PFSK-1 (cell line): ENCODE results near the gene MGMT.

ENCODE experiments used
- POLR2AphosphoS5 ChIP-seq: IDR thresholded peaks from 2 replicates; pipeline ENCODE4 v1.6.1; 2012; ENCODE audit warnings: low read depth, mild to moderate bottlenecking, control low read depth, low read length, moderate library complexity
- TF ChIP-seq, protein P1 (sequence below), 2 experiments: IDR thresholded peaks; 2 replicates each; pipeline versions ENCODE4 v1.6.1 to v1.8.0; 2011 to 2012; ENCODE audit warnings: low read depth in 2 of 2, low read length in 2 of 2, control low read depth in 1 of 2, inconsistent platforms in 1 of 2, mild to moderate bottlenecking in 1 of 2, moderate library complexity in 1 of 2; ENCODE audit not compliant: insufficient read depth in 1 of 2

DNA sequence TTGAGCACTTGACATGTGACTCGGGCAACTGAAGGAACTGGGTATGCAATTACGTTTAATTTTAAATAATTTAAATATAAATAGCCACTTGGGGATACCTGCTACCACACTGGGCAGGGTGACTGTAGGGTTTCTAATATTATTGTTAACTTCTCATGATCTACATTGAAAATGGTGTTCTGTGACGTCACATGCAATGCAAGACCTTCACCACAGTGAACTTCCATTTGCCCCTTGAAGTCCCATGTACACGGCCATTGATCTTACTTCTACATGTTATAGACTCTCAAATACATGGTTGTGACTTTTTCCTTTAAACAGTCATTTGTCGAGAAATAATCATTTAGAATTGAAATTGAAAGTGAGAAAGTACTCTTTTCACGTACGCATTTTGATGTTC is 154.0 kb downstream of the MGMT start:
- TF ChIP-seq, protein P1, sequence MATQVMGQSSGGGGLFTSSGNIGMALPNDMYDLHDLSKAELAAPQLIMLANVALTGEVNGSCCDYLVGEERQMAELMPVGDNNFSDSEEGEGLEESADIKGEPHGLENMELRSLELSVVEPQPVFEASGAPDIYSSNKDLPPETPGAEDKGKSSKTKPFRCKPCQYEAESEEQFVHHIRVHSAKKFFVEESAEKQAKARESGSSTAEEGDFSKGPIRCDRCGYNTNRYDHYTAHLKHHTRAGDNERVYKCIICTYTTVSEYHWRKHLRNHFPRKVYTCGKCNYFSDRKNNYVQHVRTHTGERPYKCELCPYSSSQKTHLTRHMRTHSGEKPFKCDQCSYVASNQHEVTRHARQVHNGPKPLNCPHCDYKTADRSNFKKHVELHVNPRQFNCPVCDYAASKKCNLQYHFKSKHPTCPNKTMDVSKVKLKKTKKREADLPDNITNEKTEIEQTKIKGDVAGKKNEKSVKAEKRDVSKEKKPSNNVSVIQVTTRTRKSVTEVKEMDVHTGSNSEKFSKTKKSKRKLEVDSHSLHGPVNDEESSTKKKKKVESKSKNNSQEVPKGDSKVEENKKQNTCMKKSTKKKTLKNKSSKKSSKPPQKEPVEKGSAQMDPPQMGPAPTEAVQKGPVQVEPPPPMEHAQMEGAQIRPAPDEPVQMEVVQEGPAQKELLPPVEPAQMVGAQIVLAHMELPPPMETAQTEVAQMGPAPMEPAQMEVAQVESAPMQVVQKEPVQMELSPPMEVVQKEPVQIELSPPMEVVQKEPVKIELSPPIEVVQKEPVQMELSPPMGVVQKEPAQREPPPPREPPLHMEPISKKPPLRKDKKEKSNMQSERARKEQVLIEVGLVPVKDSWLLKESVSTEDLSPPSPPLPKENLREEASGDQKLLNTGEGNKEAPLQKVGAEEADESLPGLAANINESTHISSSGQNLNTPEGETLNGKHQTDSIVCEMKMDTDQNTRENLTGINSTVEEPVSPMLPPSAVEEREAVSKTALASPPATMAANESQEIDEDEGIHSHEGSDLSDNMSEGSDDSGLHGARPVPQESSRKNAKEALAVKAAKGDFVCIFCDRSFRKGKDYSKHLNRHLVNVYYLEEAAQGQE (IDR thresholded peaks at IDR 0.05; ENCODE audit: insufficient read depth in 1 of 2, low read depth in 2 of 2, low read length in 2 of 2): no peak
- no peak for TF ChIP-seq POLR2AphosphoS5
